Measurements from ENCODE around the gene ATXN2. TPM values are rescaled to one million over a fixed set of nuclear protein-coding genes. Genes with fewer than 3 reads are reported as not detected.

The ATXN2 gene
- total and polyA plus RNA-seq, 9 of the 15 experiments (the other 6 are each of a cell fraction or from before 2014, with no cell fraction given): 16.8 to 67.8 (median 29.3) TPM

DNA sequence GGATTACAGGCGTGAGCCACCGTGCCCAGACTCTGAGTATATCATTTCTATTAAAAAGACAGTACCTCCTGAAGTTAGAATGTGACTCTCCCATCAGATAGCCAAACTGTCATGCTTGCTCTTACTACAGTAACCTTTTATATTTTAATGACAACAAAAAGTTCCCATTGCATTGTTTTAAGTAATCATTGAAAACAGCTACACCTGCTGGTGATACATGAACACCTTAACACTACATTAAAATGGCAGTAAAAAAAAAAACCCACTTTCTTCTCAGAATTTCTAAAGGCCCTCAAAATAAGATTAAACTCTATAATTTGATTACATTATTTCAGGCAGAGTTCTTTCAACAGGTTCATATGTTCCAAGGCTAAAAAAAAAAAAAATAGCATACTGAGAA lies 116.7 kb downstream of the ATXN2 start (continued):
- TF ChIP-seq, protein P1, sequence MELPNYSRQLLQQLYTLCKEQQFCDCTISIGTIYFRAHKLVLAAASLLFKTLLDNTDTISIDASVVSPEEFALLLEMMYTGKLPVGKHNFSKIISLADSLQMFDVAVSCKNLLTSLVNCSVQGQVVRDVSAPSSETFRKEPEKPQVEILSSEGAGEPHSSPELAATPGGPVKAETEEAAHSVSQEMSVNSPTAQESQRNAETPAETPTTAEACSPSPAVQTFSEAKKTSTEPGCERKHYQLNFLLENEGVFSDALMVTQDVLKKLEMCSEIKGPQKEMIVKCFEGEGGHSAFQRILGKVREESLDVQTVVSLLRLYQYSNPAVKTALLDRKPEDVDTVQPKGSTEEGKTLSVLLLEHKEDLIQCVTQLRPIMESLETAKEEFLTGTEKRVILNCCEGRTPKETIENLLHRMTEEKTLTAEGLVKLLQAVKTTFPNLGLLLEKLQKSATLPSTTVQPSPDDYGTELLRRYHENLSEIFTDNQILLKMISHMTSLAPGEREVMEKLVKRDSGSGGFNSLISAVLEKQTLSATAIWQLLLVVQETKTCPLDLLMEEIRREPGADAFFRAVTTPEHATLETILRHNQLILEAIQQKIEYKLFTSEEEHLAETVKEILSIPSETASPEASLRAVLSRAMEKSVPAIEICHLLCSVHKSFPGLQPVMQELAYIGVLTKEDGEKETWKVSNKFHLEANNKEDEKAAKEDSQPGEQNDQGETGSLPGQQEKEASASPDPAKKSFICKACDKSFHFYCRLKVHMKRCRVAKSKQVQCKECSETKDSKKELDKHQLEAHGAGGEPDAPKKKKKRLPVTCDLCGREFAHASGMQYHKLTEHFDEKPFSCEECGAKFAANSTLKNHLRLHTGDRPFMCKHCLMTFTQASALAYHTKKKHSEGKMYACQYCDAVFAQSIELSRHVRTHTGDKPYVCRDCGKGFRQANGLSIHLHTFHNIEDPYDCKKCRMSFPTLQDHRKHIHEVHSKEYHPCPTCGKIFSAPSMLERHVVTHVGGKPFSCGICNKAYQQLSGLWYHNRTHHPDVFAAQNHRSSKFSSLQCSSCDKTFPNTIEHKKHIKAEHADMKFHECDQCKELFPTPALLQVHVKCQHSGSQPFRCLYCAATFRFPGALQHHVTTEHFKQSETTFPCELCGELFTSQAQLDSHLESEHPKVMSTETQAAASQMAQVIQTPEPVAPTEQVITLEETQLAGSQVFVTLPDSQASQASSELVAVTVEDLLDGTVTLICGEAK (IDR thresholded peaks at IDR 0.05): no peak
- TF ChIP-seq, protein P1 (CRISPR knock-in tag; IDR thresholded peaks at IDR 0.05): no peak
- TF ChIP-seq CBX5 (IDR thresholded peaks at IDR 0.05; ENCODE audit: borderline replicate concordance, low read depth) (no peak), ADNP (tag; IDR thresholded peaks at IDR 0.05) (no peak), U2AF1 (optimal IDR thresholded peaks at IDR 0.05; ENCODE audit: low read depth, low read length) (no peak), SETDB1 (IDR thresholded peaks at IDR 0.05; ENCODE audit: low read length) (no peak), ZNF197 (CRISPR knock-in tag; IDR thresholded peaks at IDR 0.05; ENCODE audit: low read depth) (no peak), KLF6 (CRISPR knock-in tag; IDR thresholded peaks at IDR 0.05; ENCODE audit: borderline replicate concordance) (no peak), ZNF57 (CRISPR knock-in tag; IDR thresholded peaks at IDR 0.05) (no peak), RBM22 (IDR thresholded peaks at IDR 0.05; ENCODE audit: low read depth, low read length, poor library complexity, severe bottlenecking) (no peak), MCM3 (IDR thresholded peaks at IDR 0.05) (no peak), SAP30 (IDR thresholded peaks at IDR 0.05; ENCODE audit: borderline replicate concordance, insufficient read depth, low read depth, low read length, poor library complexity, severe bottlenecking) (no peak), TAF1 (IDR thresholded peaks at IDR 0.05; ENCODE audit: control insufficient read depth, extremely low read depth, insufficient read depth, low read length, severe bottlenecking) (no peak), ZNF263 (CRISPR knock-in tag; IDR thresholded peaks at IDR 0.05; ENCODE audit: borderline replicate concordance) (no peak), ARHGAP35 (IDR thresholded peaks at IDR 0.05; ENCODE audit: partially characterized antibody) (no peak), ZNF444 (CRISPR knock-in tag; IDR thresholded peaks at IDR 0.05) (no peak)
- TF ChIP-seq, protein P2, sequence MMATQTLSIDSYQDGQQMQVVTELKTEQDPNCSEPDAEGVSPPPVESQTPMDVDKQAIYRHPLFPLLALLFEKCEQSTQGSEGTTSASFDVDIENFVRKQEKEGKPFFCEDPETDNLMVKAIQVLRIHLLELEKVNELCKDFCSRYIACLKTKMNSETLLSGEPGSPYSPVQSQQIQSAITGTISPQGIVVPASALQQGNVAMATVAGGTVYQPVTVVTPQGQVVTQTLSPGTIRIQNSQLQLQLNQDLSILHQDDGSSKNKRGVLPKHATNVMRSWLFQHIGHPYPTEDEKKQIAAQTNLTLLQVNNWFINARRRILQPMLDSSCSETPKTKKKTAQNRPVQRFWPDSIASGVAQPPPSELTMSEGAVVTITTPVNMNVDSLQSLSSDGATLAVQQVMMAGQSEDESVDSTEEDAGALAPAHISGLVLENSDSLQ (IDR thresholded peaks at IDR 0.05): no peak
- TF ChIP-seq, protein P3, sequence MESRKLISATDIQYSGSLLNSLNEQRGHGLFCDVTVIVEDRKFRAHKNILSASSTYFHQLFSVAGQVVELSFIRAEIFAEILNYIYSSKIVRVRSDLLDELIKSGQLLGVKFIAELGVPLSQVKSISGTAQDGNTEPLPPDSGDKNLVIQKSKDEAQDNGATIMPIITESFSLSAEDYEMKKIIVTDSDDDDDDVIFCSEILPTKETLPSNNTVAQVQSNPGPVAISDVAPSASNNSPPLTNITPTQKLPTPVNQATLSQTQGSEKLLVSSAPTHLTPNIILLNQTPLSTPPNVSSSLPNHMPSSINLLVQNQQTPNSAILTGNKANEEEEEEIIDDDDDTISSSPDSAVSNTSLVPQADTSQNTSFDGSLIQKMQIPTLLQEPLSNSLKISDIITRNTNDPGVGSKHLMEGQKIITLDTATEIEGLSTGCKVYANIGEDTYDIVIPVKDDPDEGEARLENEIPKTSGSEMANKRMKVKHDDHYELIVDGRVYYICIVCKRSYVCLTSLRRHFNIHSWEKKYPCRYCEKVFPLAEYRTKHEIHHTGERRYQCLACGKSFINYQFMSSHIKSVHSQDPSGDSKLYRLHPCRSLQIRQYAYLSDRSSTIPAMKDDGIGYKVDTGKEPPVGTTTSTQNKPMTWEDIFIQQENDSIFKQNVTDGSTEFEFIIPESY (CRISPR knock-in tag; IDR thresholded peaks at IDR 0.05): no peak

All from K562 (cell line).